Measurements from ENCODE around the gene SCO2. TPM values are rescaled to one million over a fixed set of nuclear protein-coding genes. Genes with fewer than 3 reads are reported as not detected.
A peak's percentile ranks its signal among the peaks of the same experiment; 100 is the strongest.

Gene SCO2
- total and polyA plus RNA-seq, 2 of the 13 experiments (the other 11 are each of a cell fraction or from before 2014, with no cell fraction given) = 0.32 to 3.7 TPM

GRCh38 chr22:50507991-50508884 is 17.2 kb downstream of the SCO2 start, which contains the start of gene NCAPH2 (continued):
- TF ChIP-seq, protein P1, sequence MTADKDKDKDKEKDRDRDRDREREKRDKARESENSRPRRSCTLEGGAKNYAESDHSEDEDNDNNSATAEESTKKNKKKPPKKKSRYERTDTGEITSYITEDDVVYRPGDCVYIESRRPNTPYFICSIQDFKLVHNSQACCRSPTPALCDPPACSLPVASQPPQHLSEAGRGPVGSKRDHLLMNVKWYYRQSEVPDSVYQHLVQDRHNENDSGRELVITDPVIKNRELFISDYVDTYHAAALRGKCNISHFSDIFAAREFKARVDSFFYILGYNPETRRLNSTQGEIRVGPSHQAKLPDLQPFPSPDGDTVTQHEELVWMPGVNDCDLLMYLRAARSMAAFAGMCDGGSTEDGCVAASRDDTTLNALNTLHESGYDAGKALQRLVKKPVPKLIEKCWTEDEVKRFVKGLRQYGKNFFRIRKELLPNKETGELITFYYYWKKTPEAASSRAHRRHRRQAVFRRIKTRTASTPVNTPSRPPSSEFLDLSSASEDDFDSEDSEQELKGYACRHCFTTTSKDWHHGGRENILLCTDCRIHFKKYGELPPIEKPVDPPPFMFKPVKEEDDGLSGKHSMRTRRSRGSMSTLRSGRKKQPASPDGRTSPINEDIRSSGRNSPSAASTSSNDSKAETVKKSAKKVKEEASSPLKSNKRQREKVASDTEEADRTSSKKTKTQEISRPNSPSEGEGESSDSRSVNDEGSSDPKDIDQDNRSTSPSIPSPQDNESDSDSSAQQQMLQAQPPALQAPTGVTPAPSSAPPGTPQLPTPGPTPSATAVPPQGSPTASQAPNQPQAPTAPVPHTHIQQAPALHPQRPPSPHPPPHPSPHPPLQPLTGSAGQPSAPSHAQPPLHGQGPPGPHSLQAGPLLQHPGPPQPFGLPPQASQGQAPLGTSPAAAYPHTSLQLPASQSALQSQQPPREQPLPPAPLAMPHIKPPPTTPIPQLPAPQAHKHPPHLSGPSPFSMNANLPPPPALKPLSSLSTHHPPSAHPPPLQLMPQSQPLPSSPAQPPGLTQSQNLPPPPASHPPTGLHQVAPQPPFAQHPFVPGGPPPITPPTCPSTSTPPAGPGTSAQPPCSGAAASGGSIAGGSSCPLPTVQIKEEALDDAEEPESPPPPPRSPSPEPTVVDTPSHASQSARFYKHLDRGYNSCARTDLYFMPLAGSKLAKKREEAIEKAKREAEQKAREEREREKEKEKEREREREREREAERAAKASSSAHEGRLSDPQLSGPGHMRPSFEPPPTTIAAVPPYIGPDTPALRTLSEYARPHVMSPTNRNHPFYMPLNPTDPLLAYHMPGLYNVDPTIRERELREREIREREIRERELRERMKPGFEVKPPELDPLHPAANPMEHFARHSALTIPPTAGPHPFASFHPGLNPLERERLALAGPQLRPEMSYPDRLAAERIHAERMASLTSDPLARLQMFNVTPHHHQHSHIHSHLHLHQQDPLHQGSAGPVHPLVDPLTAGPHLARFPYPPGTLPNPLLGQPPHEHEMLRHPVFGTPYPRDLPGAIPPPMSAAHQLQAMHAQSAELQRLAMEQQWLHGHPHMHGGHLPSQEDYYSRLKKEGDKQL (CRISPR knock-in tag; IDR thresholded peaks at IDR 0.05; ENCODE audit: low read depth) = no peak
- TF ChIP-seq SCMH1 (CRISPR knock-in tag; IDR thresholded peaks at IDR 0.05; ENCODE audit: borderline replicate concordance) (no peak), MED1 (CRISPR knock-in tag; IDR thresholded peaks at IDR 0.05) (peak; percentile 64), CEBPZ (IDR thresholded peaks at IDR 0.05; ENCODE audit: low read length) (no peak), TGIF2 (CRISPR knock-in tag; IDR thresholded peaks at IDR 0.05) (0 out of 2 replicates have a peak, but pooled peaks have one; percentile 41), ZBTB21 (CRISPR knock-in tag; IDR thresholded peaks at IDR 0.05) (peak; percentile 93), FOXO1 (CRISPR knock-in tag; IDR thresholded peaks at IDR 0.05) (peak; percentile 33)
- TF ChIP-seq, protein P2, sequence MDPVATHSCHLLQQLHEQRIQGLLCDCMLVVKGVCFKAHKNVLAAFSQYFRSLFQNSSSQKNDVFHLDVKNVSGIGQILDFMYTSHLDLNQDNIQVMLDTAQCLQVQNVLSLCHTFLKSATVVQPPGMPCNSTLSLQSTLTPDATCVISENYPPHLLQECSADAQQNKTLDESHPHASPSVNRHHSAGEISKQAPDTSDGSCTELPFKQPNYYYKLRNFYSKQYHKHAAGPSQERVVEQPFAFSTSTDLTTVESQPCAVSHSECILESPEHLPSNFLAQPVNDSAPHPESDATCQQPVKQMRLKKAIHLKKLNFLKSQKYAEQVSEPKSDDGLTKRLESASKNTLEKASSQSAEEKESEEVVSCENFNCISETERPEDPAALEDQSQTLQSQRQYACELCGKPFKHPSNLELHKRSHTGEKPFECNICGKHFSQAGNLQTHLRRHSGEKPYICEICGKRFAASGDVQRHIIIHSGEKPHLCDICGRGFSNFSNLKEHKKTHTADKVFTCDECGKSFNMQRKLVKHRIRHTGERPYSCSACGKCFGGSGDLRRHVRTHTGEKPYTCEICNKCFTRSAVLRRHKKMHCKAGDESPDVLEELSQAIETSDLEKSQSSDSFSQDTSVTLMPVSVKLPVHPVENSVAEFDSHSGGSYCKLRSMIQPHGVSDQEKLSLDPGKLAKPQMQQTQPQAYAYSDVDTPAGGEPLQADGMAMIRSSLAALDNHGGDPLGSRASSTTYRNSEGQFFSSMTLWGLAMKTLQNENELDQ (CRISPR knock-in tag; IDR thresholded peaks at IDR 0.05; ENCODE audit: borderline replicate concordance) = no peak

Data from HepG2 (cell line).